Right cardiac atrium (tissue), 5 donors: ENCODE data around the gene EPHA6. TPM values are rescaled to one million over a fixed set of nuclear protein-coding genes. Genes with fewer than 3 reads are reported as not detected.
"Not testable (repeated sequence)": the region's sequence is repeated elsewhere in the genome, so short reads cannot be mapped to it uniquely, and the experiment has no call there.

Experiments
- ATAC-seq, 2 donors: fragments of 200-7000 bp; cut with Tn5 transposase; one replicate each; pipeline versions ENCODE4 v1.8.0 to v1.9.1; 2020; ENCODE audit warnings: moderate library complexity in 2 of 2, mild to moderate bottlenecking in 1 of 2
- DNase-seq, 3 donors: peaks; one replicate each; pipeline ENCODE4 v3.0.0-alpha.2; 2020
- H3K27ac ChIP-seq: one replicate; pipeline ENCODE4 v1.5.1; 2013; ENCODE audit warnings: mild to moderate bottlenecking, low read length, control low read depth, moderate library complexity
- H3K27me3 ChIP-seq: one replicate; pipeline ENCODE4 v1.6.1; 2013; ENCODE audit not compliant: control insufficient read depth, insufficient read depth
- H3K4me1 ChIP-seq: one replicate; pipeline ENCODE4 v1.6.1; 2013; ENCODE audit warnings: low read length; ENCODE audit not compliant: control insufficient read depth, insufficient read depth
- H3K4me3 ChIP-seq: one replicate; pipeline ENCODE4 v1.5.1; 2013; ENCODE audit warnings: low read length, control low read depth
- H3K9me3 ChIP-seq: one replicate; pipeline ENCODE4 v1.6.1; 2013; ENCODE audit warnings: low read length; ENCODE audit not compliant: control insufficient read depth
- WGBS: extraction: QIAGEN DNeasy Blood & Tissue Kit; methylation state at CpG from one replicate; pipeline ENCODE4 v1.1.7; 2013; 5-methylcytosine and 5-hydroxymethylcytosine counted together
- intact Hi-C, 4 donors: fragments of 100-400 bp; cut with DNase I; formaldehyde crosslinking; loops; one replicate each; pipeline versions ENCODE4 v1.11.0 to v1.14.0; 2022 to 2023
- polyA plus RNA-seq: library from polyadenylated mRNA; stranded (reverse); fragments of 200-250 nt; gene quantifications from one replicate; pipeline ENCODE4 v1.2.3, GENCODE V29; 2013
- total RNA-seq, 4 donors: library from RNA; stranded (reverse); fragmentation: NEBNext Ultra II Directional; extraction: Animal tissue kit (Norgen Biotek cat#: 25700); gene quantifications; one replicate each; pipeline ENCODE4 v1.2.1, GENCODE V29; 2021
- donor health status: healthy with polysubstance abuse.
- donor health status: DM: no; HTN: yes; CAD: no.
- donor health status: DM: no; HTN: no; CAD: no.
- donor health status: DM: no; HTN: yes; CAD: no; lungs with severe emphysema.
- donor health status: DM: yes; HTN: yes; CAD: no.

The EPHA6 gene
- total and polyA plus RNA-seq, 5 donors, result 0.05 to 1.4 (median 0.59) TPM

- no peak overlapping the region for H3K4me3 ChIP-seq
- no peak for ATAC-seq
- WGBS, result 71% methylated on average over 2 of the region's 2 CpGs
- H3K9me3 ChIP-seq, result no peaks in the 10 kb centered on the region
- intact Hi-C loops, result no loop called here
- H3K27me3 ChIP-seq, result no peaks in the 10 kb centered on the region
- H3K27ac ChIP-seq, result no peak overlapping the region
- DNase-seq, result no peak
- H3K4me1 ChIP-seq, result no peaks in the 10 kb centered on the region
Observed at GRCh38 chr3:97245201-97245910, 431.0 kb downstream of the EPHA6 start.

- Histone ChIP-seq H3K4me3 (no peak overlapping the region), H3K4me1 (no peaks in the 10 kb centered on the region), H3K27ac (no peak overlapping the region), H3K27me3 (no peaks in the 10 kb centered on the region), H3K9me3 (no peaks in the 10 kb centered on the region)
- DNase-seq (no peak), ATAC-seq (no peak)
- intact Hi-C loops, result no loop called here
- WGBS, result 62% methylated on average over 2 of the region's 2 CpGs
Observed at GRCh38 chr3:97256060-97256459, 441.7 kb downstream of the EPHA6 start.

- DNase-seq, result no peak
- no peaks in the 10 kb centered on the region for H3K27me3 ChIP-seq
- H3K27ac ChIP-seq, result no peak overlapping the region
- intact Hi-C loops, result no loop called here
- H3K4me3 ChIP-seq, result no peak overlapping the region
- no peak for ATAC-seq
- WGBS, result 83% methylated on average over 1 of the region's 1 CpG
- no peaks in the 10 kb centered on the region for H3K4me1 ChIP-seq
- H3K9me3 ChIP-seq, result no peaks in the 10 kb centered on the region
Observed at GRCh38 chr3:97257942-97258697, 443.7 kb downstream of the EPHA6 start.

- DNase-seq, result no peak
- 62% methylated on average over 1 of the region's 1 CpG for WGBS
- H3K9me3 ChIP-seq, result no peaks in the 10 kb centered on the region
- no peak overlapping the region for H3K4me3 ChIP-seq
- ATAC-seq, result no peak
- H3K4me1 ChIP-seq, result no peaks in the 10 kb centered on the region
- no peaks in the 10 kb centered on the region for H3K27me3 ChIP-seq
- H3K27ac ChIP-seq, result no peak overlapping the region
- intact Hi-C loops, result no loop called here
Observed at GRCh38 chr3:97259263-97259662, 444.9 kb downstream of the EPHA6 start.

- Histone ChIP-seq H3K9me3 (no peaks in the 10 kb centered on the region), H3K4me1 (no peaks in the 10 kb centered on the region), H3K27me3 (no peaks in the 10 kb centered on the region), H3K4me3 (no peak overlapping the region), H3K27ac (no peak overlapping the region)
- DNase-seq, result peak in 1 of 3 donors; percentile 42
- intact Hi-C loops, result no loop called here
- no peak for ATAC-seq
- 86% methylated on average over 8 of the region's 8 CpGs for WGBS
Observed at GRCh38 chr3:97264180-97264579, 449.8 kb downstream of the EPHA6 start.

- Histone ChIP-seq H3K27me3 (no peaks in the 10 kb centered on the region), H3K9me3 (no peaks in the 10 kb centered on the region), H3K4me3 (no peak overlapping the region), H3K27ac (no peak overlapping the region), H3K4me1 (no peaks in the 10 kb centered on the region)
- WGBS, result 90% methylated on average over 19 of the region's 19 CpGs
- intact Hi-C loops, result no loop called here
- DNase-seq (peak in 1 of 3 donors; percentile 4), ATAC-seq (no peak)
Observed at GRCh38 chr3:97265237-97266005, 451.0 kb downstream of the EPHA6 start.

GRCh38 chr3:97269202-97269601 lies 454.8 kb downstream of the EPHA6 start:
- intact Hi-C loops, result no loop called here
- WGBS, result 45% methylated on average over 2 of the region's 2 CpGs
- Histone ChIP-seq H3K27ac (no peak overlapping the region), H3K27me3 (no peaks in the 10 kb centered on the region), H3K4me1 (no peaks in the 10 kb centered on the region), H3K4me3 (no peak overlapping the region), H3K9me3 (no peaks in the 10 kb centered on the region)
- ATAC-seq (no peak), DNase-seq (no peak)

- H3K4me1 ChIP-seq, H3K9me3 ChIP-seq, H3K27ac ChIP-seq, ATAC-seq, intact Hi-C loops, H3K27me3 ChIP-seq, H3K4me3 ChIP-seq, DNase-seq: not testable (repeated sequence)
- WGBS, result 77% methylated on average over 15 of the region's 15 CpGs
Observed at GRCh38 chr3:97276879-97277550, 462.6 kb downstream of the EPHA6 start.

- H3K27me3 ChIP-seq, result no peaks in the 10 kb centered on the region
- no peak for DNase-seq
- H3K9me3 ChIP-seq, result no peaks in the 10 kb centered on the region
- no peak overlapping the region for H3K4me3 ChIP-seq
- no peaks in the 10 kb centered on the region for H3K4me1 ChIP-seq
- intact Hi-C loops, result no loop called here
- ATAC-seq, result no peak
- no peak overlapping the region for H3K27ac ChIP-seq
- 90% methylated on average over 4 of the region's 4 CpGs for WGBS
Observed at GRCh38 chr3:97277708-97278107, 463.3 kb downstream of the EPHA6 start.

GRCh38 chr3:97278506-97278905 lies 464.1 kb downstream of the EPHA6 start:
- H3K9me3 ChIP-seq, result no peaks in the 10 kb centered on the region
- ATAC-seq, result no peak
- H3K4me1 ChIP-seq, result no peaks in the 10 kb centered on the region
- no peak overlapping the region for H3K27ac ChIP-seq
- 69% methylated on average over 1 of the region's 1 CpG for whole genome bisulfite sequencing
- no peak overlapping the region for H3K4me3 ChIP-seq
- no peaks in the 10 kb centered on the region for H3K27me3 ChIP-seq
- intact Hi-C loops, result no loop called here
- DNase-seq, result no peak
